ENCODE data around the gene FBXO9. TPM values are rescaled to one million over a fixed set of nuclear protein-coding genes. Genes with fewer than 3 reads are reported as not detected.

The FBXO9 gene
- total RNA-seq, 1 experiment from 2014 or later: 71.0 TPM

- H3K27ac ChIP-seq (ENCODE audit: low read depth, low read length): no peak overlapping the region
- no peak overlapping the region for H3K4me2 ChIP-seq (ENCODE audit: low read length)
- no peaks in the 10 kb centered on the region for H4K20me1 ChIP-seq (ENCODE audit: insufficient read depth)
- no peak overlapping the region for H3K4me3 ChIP-seq (replicated peaks in 1 of 2; ENCODE audit: low read depth in 1 of 2, low read length in 2 of 2)
- RAD21 ChIA-PET (ENCODE audit: low non-redundant PET in 1 of 2, low total read pairs in 2 of 2, uncharacterized antibody in 2 of 2, unreplicated experiment in 2 of 2): no interaction called here
- TF ChIP-seq ZFX (IDR thresholded peaks at IDR 0.05) (no peak), ZBTB33 (IDR thresholded peaks at IDR 0.05; ENCODE audit: extremely low read depth, insufficient replicate concordance, low read length) (no peak), POLR2AphosphoS5 (IDR thresholded peaks at IDR 0.05; ENCODE audit: low read depth, low read length) (no peak), SP1 (IDR thresholded peaks at IDR 0.05; ENCODE audit: low read depth) (no peak), SIN3A (IDR thresholded peaks at IDR 0.05; ENCODE audit: low read depth) (no peak), EZH2phosphoT487 (IDR thresholded peaks at IDR 0.05; ENCODE audit: borderline replicate concordance) (no peak)
- no peaks in the 10 kb centered on the region for H3K9me2 ChIP-seq (ENCODE audit: insufficient read depth)
- H3K36me3 ChIP-seq (ENCODE audit: control insufficient read depth in 1 of 2, insufficient read depth in 2 of 2, low read length in 2 of 2): no peaks in the 10 kb centered on the region
- H2AFZ ChIP-seq (ENCODE audit: low read depth, low read length, poor library complexity, severe bottlenecking): no peak overlapping the region
- no peaks in the 10 kb centered on the region for H3K27me3 ChIP-seq (ENCODE audit: insufficient read depth, low read length)
- H3K9ac ChIP-seq (ENCODE audit: low read length): no peak overlapping the region
- DNase-seq (ENCODE audit: low read depth, low spot score) (no peak), ATAC-seq (no peak)
- CTCF ChIA-PET: no interaction called here
- H3K9me3 ChIP-seq (ENCODE audit: control insufficient read depth in 1 of 2, insufficient read depth in 1 of 2, low read depth in 1 of 2, low read length in 2 of 2): no peaks in the 10 kb centered on the region
- POLR2A ChIA-PET: no interaction called here
- intact Hi-C loops (cut with micrococcal nuclease): no loop called here
- no peaks in the 10 kb centered on the region for H3K79me2 ChIP-seq (ENCODE audit: insufficient read depth, low read length)
- no peaks in the 10 kb centered on the region for H3K4me1 ChIP-seq (ENCODE audit: control insufficient read depth in 1 of 2, insufficient read depth in 2 of 2, low read length in 2 of 2)
- BruUV-seq (replicated peaks): no TSS peak
These were observed 36.7 kb upstream of the FBXO9 start for GRCh38 chr6:53028467-53028866.

DNA sequence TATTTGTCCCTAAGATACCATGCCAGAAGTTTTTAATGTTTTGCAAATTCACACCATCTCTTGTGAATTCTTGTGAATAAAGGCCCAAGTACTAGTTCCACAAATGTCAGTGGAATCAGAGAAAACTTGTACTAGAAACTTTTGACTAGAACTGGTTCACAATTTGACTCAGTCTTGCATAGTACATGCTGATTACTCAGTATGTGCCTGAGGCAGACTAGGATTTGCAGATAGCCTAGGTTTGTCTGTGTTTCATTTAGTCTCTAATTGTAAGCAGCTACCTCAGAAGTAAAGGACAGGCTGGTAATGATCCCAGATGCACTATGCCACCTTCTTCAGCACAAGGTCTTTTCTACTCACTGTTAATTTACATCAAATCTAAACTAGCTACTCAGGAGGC lies 35.9 kb upstream of the FBXO9 start:
- no peaks in the 10 kb centered on the region for H3K36me3 ChIP-seq (ENCODE audit: control insufficient read depth in 1 of 2, insufficient read depth in 2 of 2, low read length in 2 of 2)
- H2AFZ ChIP-seq (ENCODE audit: low read depth, low read length, poor library complexity, severe bottlenecking): no peak overlapping the region
- H3K9ac ChIP-seq (ENCODE audit: low read length): no peak overlapping the region
- ATAC-seq (no peak), DNase-seq (ENCODE audit: low read depth, low spot score) (no peak)
- ChIA-PET POLR2A (no interaction called here), RAD21 (ENCODE audit: low non-redundant PET in 1 of 2, low total read pairs in 2 of 2, uncharacterized antibody in 2 of 2, unreplicated experiment in 2 of 2) (no interaction called here), CTCF (no interaction called here)
- TF ChIP-seq, protein P1, sequence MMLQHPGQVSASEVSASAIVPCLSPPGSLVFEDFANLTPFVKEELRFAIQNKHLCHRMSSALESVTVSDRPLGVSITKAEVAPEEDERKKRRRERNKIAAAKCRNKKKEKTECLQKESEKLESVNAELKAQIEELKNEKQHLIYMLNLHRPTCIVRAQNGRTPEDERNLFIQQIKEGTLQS (IDR thresholded peaks at IDR 0.05): no peak
- TF ChIP-seq JUND (IDR thresholded peaks at IDR 0.05): no peak
- no peak for TF ChIP-seq ZBTB33 (IDR thresholded peaks at IDR 0.05; ENCODE audit: extremely low read depth, insufficient replicate concordance, low read length)
- TF ChIP-seq ZFX (IDR thresholded peaks at IDR 0.05): no peak
- TF ChIP-seq POLR2AphosphoS5 (IDR thresholded peaks at IDR 0.05; ENCODE audit: low read depth, low read length): no peak
- TF ChIP-seq SP1 (IDR thresholded peaks at IDR 0.05; ENCODE audit: low read depth): no peak
- no peak for TF ChIP-seq RAD21 (IDR thresholded peaks at IDR 0.05; ENCODE audit: low read depth)
- H4K20me1 ChIP-seq (ENCODE audit: insufficient read depth): no peaks in the 10 kb centered on the region
- no peaks in the 10 kb centered on the region for H3K79me2 ChIP-seq (ENCODE audit: insufficient read depth, low read length)
- intact Hi-C loops (cut with micrococcal nuclease): no loop called here
- H3K27me3 ChIP-seq (ENCODE audit: insufficient read depth, low read length): no peaks in the 10 kb centered on the region
- no peaks in the 10 kb centered on the region for H3K9me2 ChIP-seq (ENCODE audit: insufficient read depth)
- no peaks in the 10 kb centered on the region for H3K9me3 ChIP-seq (ENCODE audit: control insufficient read depth in 1 of 2, insufficient read depth in 1 of 2, low read depth in 1 of 2, low read length in 2 of 2)
- BruUV-seq (replicated peaks): no TSS peak
- no peak overlapping the region for H3K4me3 ChIP-seq (replicated peaks in 1 of 2; ENCODE audit: low read depth in 1 of 2, low read length in 2 of 2)
- no peaks in the 10 kb centered on the region for H3K4me1 ChIP-seq (ENCODE audit: control insufficient read depth in 1 of 2, insufficient read depth in 2 of 2, low read length in 2 of 2)
- H3K27ac ChIP-seq (ENCODE audit: low read depth, low read length): no peak overlapping the region
- no peak overlapping the region for H3K4me2 ChIP-seq (ENCODE audit: low read length)

Measured in HCT116 (cell line).